ENCODE measurements around the gene JCAD. TPM values are rescaled to one million over a fixed set of nuclear protein-coding genes. Genes with fewer than 3 reads are reported as not detected.

JCAD gene
- total RNA-seq, 1 experiment from 2014 or later, result 0.77 TPM

DNA sequence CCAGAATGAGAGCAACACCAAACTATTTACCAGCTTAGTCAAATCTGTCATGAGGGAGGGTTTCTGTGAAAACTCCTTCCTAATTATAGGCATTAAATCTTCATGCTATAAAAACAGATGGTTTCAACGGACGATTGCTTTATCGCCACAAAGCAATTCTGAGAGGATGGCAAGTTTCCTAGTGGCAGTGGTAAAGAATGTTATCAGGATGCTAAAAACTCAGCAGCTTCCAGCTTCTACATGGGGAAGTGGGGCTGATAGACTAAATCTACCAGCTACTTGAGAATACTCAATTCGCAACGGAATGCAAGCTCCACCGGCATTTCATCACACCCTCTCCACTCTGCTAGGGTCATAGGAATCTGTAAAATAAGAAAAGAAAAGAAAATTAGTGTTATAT lies 41.8 kb downstream of the JCAD start:
- no peaks in the 10 kb centered on the region for H4K20me1 ChIP-seq (ENCODE audit: control insufficient read depth, insufficient read depth, insufficient read length)
- H2BK20ac ChIP-seq (ENCODE audit: low read depth, low read length, poor library complexity, severe bottlenecking), result no peak overlapping the region
- H3K14ac ChIP-seq (ENCODE audit: insufficient read depth, low read length), result no peak overlapping the region
- Mint-ChIP-seq H3K27me3 (ENCODE audit: low read depth) (no peaks in the 10 kb centered on the region; the same call in 1 of the 2 replicates), H3K4me3 (no peak overlapping the region), H3K27ac (no peak overlapping the region; a peak in 1 of 7 replicates), H3K9me3 (no peaks in the 10 kb centered on the region), H3K4me1 (peaks cover 5 to 7% of the 10 kb centered on the region in 2 experiments; a peak in 3 of 4 replicates), H3K36me3 (ENCODE audit: insufficient read depth in 1 of 3, low read depth in 3 of 3) (no peaks in the 10 kb centered on the region)
- H2AFZ ChIP-seq (ENCODE audit: low read length), result no peak overlapping the region
- no peak overlapping the region for H3K4ac ChIP-seq (ENCODE audit: low read depth, low read length)
- H3K18ac ChIP-seq (ENCODE audit: insufficient read length, low read depth, low read length), result no peak overlapping the region
- no peak overlapping the region for H4K91ac ChIP-seq (ENCODE audit: insufficient read length, low read depth, low read length)
- H3K56ac ChIP-seq (ENCODE audit: insufficient read length, low read depth, low read length), result no peak overlapping the region
- no peak for DNase-seq
- TF ChIP-seq, protein P1, sequence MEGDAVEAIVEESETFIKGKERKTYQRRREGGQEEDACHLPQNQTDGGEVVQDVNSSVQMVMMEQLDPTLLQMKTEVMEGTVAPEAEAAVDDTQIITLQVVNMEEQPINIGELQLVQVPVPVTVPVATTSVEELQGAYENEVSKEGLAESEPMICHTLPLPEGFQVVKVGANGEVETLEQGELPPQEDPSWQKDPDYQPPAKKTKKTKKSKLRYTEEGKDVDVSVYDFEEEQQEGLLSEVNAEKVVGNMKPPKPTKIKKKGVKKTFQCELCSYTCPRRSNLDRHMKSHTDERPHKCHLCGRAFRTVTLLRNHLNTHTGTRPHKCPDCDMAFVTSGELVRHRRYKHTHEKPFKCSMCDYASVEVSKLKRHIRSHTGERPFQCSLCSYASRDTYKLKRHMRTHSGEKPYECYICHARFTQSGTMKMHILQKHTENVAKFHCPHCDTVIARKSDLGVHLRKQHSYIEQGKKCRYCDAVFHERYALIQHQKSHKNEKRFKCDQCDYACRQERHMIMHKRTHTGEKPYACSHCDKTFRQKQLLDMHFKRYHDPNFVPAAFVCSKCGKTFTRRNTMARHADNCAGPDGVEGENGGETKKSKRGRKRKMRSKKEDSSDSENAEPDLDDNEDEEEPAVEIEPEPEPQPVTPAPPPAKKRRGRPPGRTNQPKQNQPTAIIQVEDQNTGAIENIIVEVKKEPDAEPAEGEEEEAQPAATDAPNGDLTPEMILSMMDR (conservative IDR thresholded peaks at IDR 0.05), result no peak
- no peak overlapping the region for H2BK12ac ChIP-seq (ENCODE audit: insufficient read length, low read depth, low read length)
- H3K79me1 ChIP-seq (ENCODE audit: insufficient read depth, low read depth, low read length, poor library complexity, severe bottlenecking), result no peaks in the 10 kb centered on the region
- no peaks in the 10 kb centered on the region for H3K9me3 ChIP-seq (ENCODE audit: control insufficient read depth, low read depth, low read length)
- no peaks in the 10 kb centered on the region for H3K27me3 ChIP-seq (ENCODE audit: insufficient read depth, low read length)
- H3K27ac ChIP-seq (ENCODE audit: insufficient read length, low read depth, low read length), result no peak overlapping the region
- WGBS (ENCODE audit: extremely low coverage, insufficient read length, low lambda C conversion rate), result no CpG with 5 or more reads among the region's 6 CpGs
- H2BK120ac ChIP-seq (ENCODE audit: low read depth, low read length, poor library complexity, severe bottlenecking), result no peak overlapping the region
- H4K5ac ChIP-seq (ENCODE audit: insufficient read length, low read depth, low read length), result no peak overlapping the region
- H4K8ac ChIP-seq (replicated peaks; ENCODE audit: insufficient read length, low read depth, low read length), result no peak overlapping the region
- no peak overlapping the region for H3K4me2 ChIP-seq (ENCODE audit: insufficient read depth, insufficient read length, low read length)
- H3K23me2 ChIP-seq (ENCODE audit: insufficient read length, low read depth, low read length, poor library complexity, severe bottlenecking), result no peaks in the 10 kb centered on the region
- H2BK5ac ChIP-seq (ENCODE audit: insufficient read length, low read length), result no peak overlapping the region
- no peak overlapping the region for H3T11ph ChIP-seq (ENCODE audit: low read length)
- no peak overlapping the region for H3K23ac ChIP-seq (ENCODE audit: insufficient read length, low read depth, low read length)
- no peak overlapping the region for H3K9ac ChIP-seq (ENCODE audit: extremely low read depth, insufficient read length, low read length)
- no peak overlapping the region for H2AK5ac ChIP-seq (ENCODE audit: insufficient read length, low read length)
- H2BK15ac ChIP-seq (ENCODE audit: low read depth, low read length), result no peak overlapping the region
- no peaks in the 10 kb centered on the region for H3K4me1 ChIP-seq (ENCODE audit: insufficient read depth, low read length)
- no peaks in the 10 kb centered on the region for H3K79me2 ChIP-seq (ENCODE audit: insufficient read depth, low read length)
